ENCODE data around the gene ANLN.

DNA sequence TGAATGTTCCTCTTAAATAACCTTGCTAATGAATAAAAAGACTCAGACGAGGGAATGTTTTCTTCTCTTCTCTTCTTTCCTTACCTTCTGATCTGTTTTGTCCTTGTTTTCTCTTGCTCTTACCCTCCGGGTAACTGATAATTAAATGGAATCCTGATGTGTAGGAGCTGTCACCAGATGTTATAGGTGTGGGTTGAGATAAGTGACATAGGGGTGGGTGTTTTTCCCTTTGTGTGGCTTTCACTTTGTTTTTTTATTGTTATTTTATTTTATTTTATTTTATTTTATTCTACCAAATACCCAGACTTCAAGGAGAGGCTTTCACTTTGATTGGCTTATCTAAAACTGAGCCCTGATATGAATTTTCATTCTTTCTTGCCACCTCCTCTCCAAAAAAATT lies 25.5 kb downstream of the ANLN start:
- TF ChIP-seq EP300 (IDR thresholded peaks at IDR 0.05): no peak
- TF ChIP-seq POLR2A (IDR thresholded peaks at IDR 0.05): no peak

Measured in sigmoid colon (tissue), 4 donors.